Measurements from ENCODE around the gene TTLL11. TPM values are rescaled to one million over a fixed set of nuclear protein-coding genes. Genes with fewer than 3 reads are reported as not detected.
A peak's percentile ranks its signal among the peaks of the same experiment; 100 is the strongest.

TTLL11 gene
- total RNA-seq, 1 experiment from 2014 or later: 13.6 TPM

DNA sequence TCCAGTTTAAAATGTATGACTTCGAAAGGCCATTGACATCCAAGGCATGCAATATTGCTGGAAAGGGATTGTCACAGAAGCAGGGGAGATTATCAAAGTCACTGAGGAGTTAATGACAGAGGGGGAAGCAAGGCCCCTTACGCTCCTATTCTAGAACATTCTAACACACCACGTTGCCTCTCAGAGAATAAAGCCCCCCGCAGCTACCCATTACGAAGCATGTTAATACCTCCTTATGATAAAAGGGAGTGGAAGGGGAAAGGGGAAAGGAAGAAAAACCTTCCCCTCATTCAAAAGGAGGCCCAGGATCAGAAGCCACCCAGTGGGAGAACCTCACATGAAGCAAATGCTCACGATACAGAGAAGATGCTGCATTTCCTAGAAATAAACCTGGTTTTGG lies 228.0 kb downstream of the TTLL11 start:
- TF ChIP-seq, protein P1, sequence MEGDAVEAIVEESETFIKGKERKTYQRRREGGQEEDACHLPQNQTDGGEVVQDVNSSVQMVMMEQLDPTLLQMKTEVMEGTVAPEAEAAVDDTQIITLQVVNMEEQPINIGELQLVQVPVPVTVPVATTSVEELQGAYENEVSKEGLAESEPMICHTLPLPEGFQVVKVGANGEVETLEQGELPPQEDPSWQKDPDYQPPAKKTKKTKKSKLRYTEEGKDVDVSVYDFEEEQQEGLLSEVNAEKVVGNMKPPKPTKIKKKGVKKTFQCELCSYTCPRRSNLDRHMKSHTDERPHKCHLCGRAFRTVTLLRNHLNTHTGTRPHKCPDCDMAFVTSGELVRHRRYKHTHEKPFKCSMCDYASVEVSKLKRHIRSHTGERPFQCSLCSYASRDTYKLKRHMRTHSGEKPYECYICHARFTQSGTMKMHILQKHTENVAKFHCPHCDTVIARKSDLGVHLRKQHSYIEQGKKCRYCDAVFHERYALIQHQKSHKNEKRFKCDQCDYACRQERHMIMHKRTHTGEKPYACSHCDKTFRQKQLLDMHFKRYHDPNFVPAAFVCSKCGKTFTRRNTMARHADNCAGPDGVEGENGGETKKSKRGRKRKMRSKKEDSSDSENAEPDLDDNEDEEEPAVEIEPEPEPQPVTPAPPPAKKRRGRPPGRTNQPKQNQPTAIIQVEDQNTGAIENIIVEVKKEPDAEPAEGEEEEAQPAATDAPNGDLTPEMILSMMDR (IDR thresholded peaks at IDR 0.05; ENCODE audit: unreplicated experiment): no peak
- Mint-ChIP-seq H3K4me1 (ENCODE audit: insufficient read depth, unreplicated experiment) (no peaks in the 10 kb centered on the region), H3K27ac (ENCODE audit: low read depth, unreplicated experiment) (no peak overlapping the region), H3K9me3 (ENCODE audit: unreplicated experiment) (no peaks in the 10 kb centered on the region), H3K27me3 (ENCODE audit: insufficient read depth, unreplicated experiment) (no peaks in the 10 kb centered on the region), H3K4me3 (ENCODE audit: unreplicated experiment) (no peak overlapping the region), H3K36me3 (ENCODE audit: insufficient read depth, unreplicated experiment) (no peaks in the 10 kb centered on the region)
- no peak for DNase-seq (ENCODE audit: unreplicated experiment)
- ChIA-PET POLR2A (no interaction called here), CTCF (interaction anchor here (0.6 kb wide), 3 partner anchors 109 to 546 kb away, joined by 3 read pairs; no protein-coding TSS in a partner anchor)
- BruUV-seq (replicated peaks): no TSS peak
- intact Hi-C loops (cut with micrococcal nuclease): no loop called here

DNA sequence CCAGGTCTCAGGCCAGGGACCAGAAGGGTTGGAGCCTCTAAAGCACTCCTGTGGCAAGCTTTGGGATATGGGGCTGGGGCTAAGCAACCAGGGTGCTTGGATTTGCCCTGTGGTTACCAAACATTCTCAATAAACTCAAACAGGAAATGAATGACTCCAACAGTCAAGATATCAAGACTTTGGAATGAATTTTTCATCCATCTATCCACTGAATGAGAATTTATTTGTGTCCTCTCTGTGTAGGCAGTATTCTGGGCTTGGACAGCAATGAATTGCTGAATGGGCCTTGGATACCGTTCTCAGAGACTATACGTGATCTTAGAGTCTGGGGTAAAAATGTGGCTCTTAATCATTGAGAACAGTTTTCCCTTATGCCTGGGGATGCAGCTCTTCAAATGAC lies 229.2 kb downstream of the TTLL11 start:
- Mint-ChIP-seq H3K9me3 (ENCODE audit: unreplicated experiment) (no peaks in the 10 kb centered on the region), H3K27ac (ENCODE audit: low read depth, unreplicated experiment) (no peak overlapping the region), H3K4me1 (ENCODE audit: insufficient read depth, unreplicated experiment) (no peaks in the 10 kb centered on the region), H3K36me3 (ENCODE audit: insufficient read depth, unreplicated experiment) (peaks cover 2% of the 10 kb centered on the region), H3K27me3 (ENCODE audit: insufficient read depth, unreplicated experiment) (no peaks in the 10 kb centered on the region), H3K4me3 (ENCODE audit: unreplicated experiment) (no peak overlapping the region)
- POLR2A ChIA-PET: no interaction called here
- TF ChIP-seq, protein P1 (IDR thresholded peaks at IDR 0.05; ENCODE audit: unreplicated experiment): no peak
- no TSS peak for BruUV-seq (replicated peaks)
- CTCF ChIA-PET: no interaction called here
- DNase-seq (ENCODE audit: unreplicated experiment): no peak
- intact Hi-C loops (cut with micrococcal nuclease): loop anchor here (5.0 kb wide), 1 partner anchor 128 kb away; no protein-coding TSS in a partner anchor

DNA sequence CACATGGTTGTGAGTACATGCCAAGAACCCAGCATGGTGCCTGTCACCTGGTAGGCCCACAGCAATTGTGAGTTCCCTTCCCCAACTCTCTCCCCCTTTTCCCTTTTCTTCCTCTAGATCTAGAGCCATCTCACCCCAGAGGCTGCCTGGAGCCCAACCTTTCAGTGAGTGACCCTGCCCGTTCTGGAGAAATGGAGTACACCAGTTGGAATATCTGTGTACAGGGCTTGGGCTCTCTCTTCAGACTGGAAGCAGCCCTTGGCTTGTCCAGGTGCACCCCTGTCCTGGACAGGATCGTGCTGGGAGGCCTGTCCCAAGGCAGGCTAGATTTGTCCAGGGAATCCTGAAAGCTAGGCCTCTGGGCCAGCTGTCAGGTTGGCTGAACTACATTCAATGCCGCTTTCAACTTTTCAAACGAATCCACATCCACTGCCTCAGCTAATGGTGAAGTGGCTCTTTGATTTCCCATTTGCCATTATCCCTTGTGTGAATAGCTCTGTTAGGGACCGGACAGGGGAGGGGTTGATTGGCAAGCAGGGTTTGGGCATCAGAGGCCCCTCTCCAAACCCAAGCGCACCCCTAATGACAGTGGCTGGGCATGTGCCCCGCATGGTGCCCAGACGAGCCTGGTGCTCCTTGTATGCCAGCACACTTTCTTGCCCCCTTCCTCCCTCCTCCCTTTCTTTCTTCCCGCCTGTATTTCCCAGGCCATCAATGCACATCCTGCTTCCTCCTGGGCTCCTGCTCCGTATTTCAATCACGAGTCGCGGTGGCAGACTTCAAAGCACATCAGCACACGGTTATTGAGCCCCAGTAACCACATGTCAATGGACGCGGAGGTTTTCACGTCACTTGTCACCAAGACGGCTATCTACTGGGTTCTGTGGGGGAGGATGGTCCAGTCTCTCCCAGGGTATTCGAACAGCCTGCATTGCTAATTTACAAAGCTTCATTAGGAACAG lies 230.5 kb downstream of the TTLL11 start:
- no peak overlapping the region for H3K27ac Mint-ChIP-seq (ENCODE audit: low read depth, unreplicated experiment)
- no peak overlapping the region for H3K4me3 Mint-ChIP-seq (ENCODE audit: unreplicated experiment)
- H3K4me1 Mint-ChIP-seq (ENCODE audit: insufficient read depth, unreplicated experiment): no peaks in the 10 kb centered on the region
- ChIA-PET CTCF (interaction anchor here (0.6 kb wide), 1 partner anchor 148 kb away, joined by 3 read pairs; no protein-coding TSS in a partner anchor), POLR2A (no interaction called here)
- peaks cover 8% of the 10 kb centered on the region for H3K36me3 Mint-ChIP-seq (ENCODE audit: insufficient read depth, unreplicated experiment)
- BruUV-seq (replicated peaks): no TSS peak
- intact Hi-C loops (cut with micrococcal nuclease): loop anchor here (5.0 kb wide), 1 partner anchor 130 kb away; no protein-coding TSS in a partner anchor
- no peaks in the 10 kb centered on the region for H3K9me3 Mint-ChIP-seq (ENCODE audit: unreplicated experiment)
- TF ChIP-seq, protein P1 (IDR thresholded peaks at IDR 0.05; ENCODE audit: unreplicated experiment): no peak
- H3K27me3 Mint-ChIP-seq (ENCODE audit: insufficient read depth, unreplicated experiment): no peaks in the 10 kb centered on the region
- DNase-seq (ENCODE audit: unreplicated experiment): no peak

- Mint-ChIP-seq H3K36me3 (ENCODE audit: insufficient read depth, unreplicated experiment) (peaks cover 8% of the 10 kb centered on the region), H3K4me1 (ENCODE audit: insufficient read depth, unreplicated experiment) (no peaks in the 10 kb centered on the region), H3K27ac (ENCODE audit: low read depth, unreplicated experiment) (no peak overlapping the region), H3K9me3 (ENCODE audit: unreplicated experiment) (no peaks in the 10 kb centered on the region), H3K4me3 (ENCODE audit: unreplicated experiment) (no peak overlapping the region), H3K27me3 (ENCODE audit: insufficient read depth, unreplicated experiment) (no peaks in the 10 kb centered on the region)
- ChIA-PET CTCF (interaction anchor here (0.8 kb wide), 1 partner anchor 9 kb away, joined by 4 read pairs; no protein-coding TSS in a partner anchor), POLR2A (no interaction called here)
- TF ChIP-seq, protein P1 (IDR thresholded peaks at IDR 0.05; ENCODE audit: unreplicated experiment): peak; percentile 29
- intact Hi-C loops (cut with micrococcal nuclease): loop anchor here (1.0 to 5.0 kb wide), 3 partner anchors 131 to 175 kb away; no protein-coding TSS in a partner anchor
- no TSS peak for BruUV-seq (replicated peaks)
- peak; percentile 44 for DNase-seq (ENCODE audit: unreplicated experiment)
Observed at GRCh38 chr9:121861501-121862180, 231.5 kb downstream of the TTLL11 start.
